ENCODE measurements around the gene C4orf46.
"Not testable (repeated sequence)": the region's sequence is repeated elsewhere in the genome, so short reads cannot be mapped to it uniquely, and the experiment has no call there.

Gene C4orf46

DNA sequence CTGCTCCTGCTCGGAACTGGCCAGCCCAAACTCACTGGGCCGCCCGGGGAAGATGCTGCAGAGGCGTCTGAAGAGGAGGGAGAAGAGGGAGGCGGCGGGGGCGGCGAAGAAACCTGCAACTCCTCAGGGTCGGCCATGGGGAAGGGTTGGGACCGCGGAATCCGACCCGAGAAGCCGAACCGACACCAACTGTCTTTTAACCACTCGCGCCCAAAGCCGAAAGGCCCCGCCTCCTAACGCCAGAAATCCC is at the start of gene C4orf46:
Gene C4orf46 (minus strand): TSS at position 223 of the 250 bp plus-strand sequence. CDS start 86 bp downstream, at position 137.
- DNase-seq = no peak

DNA sequence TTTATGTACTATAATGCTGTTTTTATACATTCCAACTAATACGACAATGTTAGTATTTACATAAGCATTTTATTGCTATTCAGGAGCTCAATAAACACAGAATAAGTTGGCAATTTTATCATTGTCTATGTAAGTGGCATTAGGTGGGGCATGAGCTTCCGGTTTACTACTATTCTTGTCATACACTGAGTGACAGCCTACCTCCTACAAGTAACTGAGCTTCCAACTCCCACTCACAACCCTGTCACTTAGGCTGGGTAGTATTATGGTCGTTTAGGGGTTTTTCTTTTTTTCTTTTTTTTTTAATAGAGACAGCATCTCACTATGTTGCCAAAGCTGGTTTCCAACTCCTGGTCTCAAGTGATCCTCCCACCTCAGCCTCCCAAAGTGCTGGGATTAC is 44.1 kb upstream of the C4orf46 start:
- DNase-seq = no peak

DNA sequence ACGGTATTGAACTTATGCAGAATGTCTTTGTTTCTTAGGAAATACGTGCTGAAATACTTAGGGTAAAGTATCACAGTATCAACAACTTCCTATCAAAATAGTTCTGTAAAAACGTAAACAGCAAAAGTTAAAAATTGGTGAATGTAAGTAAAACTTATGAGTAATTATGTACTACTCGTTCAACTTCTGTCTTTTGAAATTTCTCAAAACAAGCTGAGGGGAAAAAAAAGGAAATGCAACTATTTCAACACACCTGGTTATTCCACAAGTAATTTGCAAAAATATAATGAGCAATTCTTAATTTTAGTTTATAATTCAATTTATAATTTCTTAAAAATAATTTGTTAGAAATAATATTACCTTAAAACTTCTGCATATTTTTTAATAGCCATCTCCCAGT is 43.2 kb upstream of the C4orf46 start:
- no peak for DNase-seq

DNA sequence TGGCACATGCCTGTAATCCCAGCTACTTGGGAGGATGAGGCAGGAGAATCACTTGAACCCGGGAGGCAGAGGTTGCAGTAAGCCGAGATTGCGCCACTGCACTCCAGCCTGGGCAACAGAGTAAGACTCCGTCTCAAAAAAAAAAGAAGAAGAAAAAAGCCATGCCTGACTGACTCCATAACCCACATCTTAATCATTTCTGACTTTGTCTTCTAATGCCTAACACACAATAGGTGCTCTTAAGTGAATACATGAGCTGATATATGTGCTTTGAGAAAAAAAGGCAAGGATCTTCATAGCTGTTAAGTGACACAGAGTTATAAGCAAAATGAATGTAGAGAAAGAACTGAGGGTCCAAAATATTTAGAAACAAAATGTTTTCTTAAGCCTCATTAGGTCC is 40.9 kb upstream of the C4orf46 start:
- not testable (repeated sequence) for DNase-seq

DNA sequence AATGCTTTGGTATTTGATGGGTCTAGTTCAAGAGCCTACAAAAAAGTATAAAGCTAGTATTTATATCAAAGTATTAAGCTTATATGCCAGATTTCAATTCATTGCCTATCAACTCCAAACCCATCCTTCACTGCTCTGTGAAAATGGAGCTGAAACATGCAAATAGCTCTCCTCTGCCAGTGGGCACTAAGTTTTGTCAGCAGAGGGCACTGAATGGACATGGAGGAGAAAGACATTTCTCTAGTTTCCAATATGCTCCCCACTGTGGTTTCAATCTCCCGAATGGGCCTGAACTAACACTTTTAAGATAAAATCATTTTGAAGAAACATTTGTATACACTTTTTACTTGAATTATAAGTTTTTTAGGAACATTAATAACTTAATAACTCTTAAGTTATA is 39.1 kb upstream of the C4orf46 start:
- peak; percentile 6 for DNase-seq

DNA sequence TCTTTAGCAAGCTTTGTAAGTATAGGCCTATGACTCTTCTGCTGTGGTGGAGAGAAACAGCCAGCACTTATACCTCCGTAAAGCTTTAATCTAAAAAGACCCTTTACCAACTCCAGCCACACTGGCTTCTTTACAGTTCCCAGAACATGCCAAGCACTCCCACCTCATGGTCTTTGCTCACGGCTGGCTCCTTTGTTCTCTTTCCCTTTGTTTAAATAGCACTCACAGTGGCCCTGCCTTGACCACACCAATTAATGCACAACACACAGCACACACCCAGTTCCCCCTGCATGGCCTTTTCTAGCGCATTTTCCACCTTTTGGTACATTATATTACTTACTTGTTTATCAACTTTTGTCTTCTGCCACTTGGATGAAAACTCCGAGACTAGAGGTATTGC is 32.6 kb upstream of the C4orf46 start:
- DNase-seq = no peak

DNA sequence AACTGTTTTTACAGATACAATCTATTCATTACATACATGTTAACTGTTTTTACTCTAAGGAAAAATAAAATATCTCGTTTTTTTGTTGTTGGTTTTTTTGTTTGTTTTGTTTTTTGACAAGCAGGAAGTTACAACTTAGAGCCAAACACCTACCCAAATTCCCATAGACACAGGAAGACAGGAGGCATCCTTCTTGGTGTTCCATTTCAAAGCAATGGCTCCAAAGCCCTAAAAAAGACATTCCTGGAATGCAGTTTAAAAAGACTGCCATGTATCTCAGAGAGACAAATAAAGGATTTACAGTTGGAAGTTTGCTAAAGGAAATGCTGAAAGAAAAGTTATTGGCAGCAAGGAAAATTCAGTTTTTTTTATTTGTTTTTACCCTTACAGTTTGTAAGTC is 17.1 kb upstream of the C4orf46 start:
- no peak for DNase-seq

DNA sequence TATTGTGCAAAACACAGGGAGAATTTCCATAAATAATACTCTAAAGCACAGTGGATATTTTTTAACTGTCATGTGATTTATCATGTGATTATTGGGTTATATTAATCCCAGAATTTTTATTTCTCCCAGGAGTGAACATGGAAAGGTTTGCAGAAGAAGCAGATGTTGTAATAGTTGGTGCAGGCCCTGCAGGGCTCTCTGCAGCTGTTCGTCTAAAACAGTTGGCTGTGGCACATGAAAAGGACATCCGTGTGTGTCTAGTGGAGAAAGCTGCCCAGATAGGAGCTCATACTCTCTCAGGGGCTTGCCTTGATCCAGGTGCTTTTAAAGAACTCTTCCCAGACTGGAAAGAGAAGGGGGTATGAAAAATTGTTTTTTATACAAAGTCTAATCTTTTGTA is 10.4 kb upstream of the C4orf46 start:
- DNase-seq = no peak

DNA sequence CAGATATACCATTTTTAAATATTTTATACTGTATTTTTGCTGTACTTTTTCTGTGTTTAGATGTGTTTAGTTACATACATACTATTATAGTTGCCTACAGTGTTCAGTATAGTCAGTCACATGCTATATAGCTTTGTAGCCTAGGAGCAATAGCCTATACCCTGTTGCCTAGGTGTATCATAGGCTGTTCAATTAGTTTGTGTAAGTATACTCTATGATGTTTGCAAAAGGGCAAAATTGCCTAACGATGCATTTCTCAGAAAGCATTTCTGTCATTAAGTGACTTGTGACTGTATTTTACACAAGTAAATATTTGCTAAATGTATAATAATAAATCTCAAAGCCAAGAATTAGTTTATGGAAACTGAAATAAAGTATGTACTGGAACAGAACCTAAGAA is 9.9 kb upstream of the C4orf46 start:
- no peak for DNase-seq

DNA sequence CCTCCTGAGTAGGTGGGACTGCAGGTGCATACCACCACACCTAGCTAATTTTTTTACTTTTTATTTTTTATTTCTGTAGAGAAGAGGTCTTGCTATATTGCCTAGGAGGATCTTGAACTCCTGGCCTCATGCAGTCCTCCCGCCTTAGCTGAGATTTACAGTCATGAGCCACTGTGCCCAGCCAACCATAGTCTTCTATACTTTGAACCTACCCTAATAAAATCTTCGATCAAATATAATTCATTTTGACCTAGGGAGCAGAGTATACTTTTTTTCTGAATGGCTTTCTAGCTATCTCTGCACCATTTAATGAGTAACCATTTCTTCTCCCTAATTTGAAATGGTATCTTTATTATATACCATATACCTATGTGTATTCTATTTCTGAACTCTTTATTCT is 7.1 kb upstream of the C4orf46 start:
- DNase-seq = no peak

DNA sequence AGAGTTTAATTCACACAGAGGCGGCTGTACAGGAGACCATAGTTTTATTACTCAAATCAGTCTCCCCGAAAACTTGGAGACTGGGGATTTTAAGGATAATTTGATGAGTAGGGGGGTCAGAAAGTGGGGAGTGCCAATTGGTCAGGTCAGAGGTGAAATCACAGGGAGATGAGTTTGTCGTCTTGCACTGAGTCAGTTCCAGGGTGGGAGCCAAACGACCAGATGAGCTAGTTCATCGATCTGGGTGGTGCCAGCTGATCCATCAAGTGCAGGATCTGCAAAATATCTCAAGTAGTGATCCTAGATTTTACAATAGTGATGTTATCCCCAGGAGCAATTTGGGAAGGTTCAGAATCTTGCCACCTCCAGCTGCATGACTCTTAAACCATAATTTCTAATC is 4.4 kb upstream of the C4orf46 start:
- DNase-seq = no peak

DNA sequence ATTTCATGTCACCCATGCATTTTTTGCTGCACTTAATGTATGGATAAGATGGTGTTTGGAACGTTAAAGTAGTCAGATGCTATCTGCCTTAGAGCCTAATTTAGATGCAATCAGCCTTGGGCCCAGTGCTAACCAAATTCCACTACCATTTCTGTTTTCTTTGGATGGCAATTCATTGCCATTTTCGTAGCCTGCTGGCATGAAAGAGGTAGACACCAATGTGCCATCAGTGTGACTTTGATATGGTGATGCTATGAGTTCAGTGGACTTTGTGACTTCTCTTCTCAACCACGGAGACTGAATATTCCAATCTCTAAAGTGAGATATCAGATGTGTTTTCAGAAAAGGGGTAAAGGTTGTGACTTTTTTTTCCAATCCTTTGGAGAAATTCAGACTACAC is 1.9 kb upstream of the C4orf46 start:
- no peak for DNase-seq

DNA sequence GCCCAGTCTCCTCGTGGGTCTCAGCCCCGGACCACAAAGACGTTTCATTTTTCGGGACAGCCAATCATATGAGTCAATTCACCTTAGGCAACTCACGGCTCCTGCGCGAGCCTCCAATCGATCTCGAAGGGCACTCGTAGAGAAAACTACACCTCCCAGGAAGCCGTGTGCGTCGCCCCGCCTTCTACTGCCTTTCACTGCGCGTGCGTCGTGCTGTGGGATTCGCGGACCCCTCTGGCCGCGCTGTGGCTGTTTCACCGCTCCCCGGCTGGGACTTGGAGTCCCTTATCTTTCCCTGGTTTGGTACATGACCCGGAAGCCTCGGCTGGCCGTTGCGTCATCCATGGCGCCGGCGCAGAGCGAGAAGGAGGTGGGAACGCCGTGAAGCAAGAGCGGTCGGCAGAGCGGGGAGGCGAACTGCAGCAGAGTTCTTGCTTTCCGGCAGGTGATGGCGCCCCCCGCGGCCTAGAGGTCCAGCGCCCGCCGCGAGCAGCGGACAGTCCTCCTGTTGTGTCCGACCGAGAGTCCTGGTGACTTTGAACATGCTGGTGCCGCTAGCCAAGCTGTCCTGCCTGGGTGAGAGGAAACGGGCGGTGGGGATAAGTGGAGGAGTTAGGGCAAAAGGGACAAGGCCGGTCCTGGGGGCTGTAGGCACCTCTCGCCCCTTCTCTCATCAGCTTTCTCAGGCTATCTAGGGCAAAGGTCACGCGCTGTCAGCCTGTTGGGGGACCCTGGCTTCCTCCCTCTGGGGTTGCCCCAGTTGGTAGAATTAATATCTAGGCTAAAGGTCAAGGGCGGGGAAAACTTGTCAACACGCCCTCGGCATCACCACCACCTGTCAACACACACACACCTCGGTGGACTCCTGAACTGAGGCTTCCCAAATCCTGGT is 474 bp upstream of the C4orf46 start, which contains the start of gene ETFDH:
Gene ETFDH (plus strand): TSS at position 382 of the 892 bp plus-strand sequence. CDS start 161 bp downstream, at position 543.
- peak; percentile 98 for DNase-seq

DNA sequence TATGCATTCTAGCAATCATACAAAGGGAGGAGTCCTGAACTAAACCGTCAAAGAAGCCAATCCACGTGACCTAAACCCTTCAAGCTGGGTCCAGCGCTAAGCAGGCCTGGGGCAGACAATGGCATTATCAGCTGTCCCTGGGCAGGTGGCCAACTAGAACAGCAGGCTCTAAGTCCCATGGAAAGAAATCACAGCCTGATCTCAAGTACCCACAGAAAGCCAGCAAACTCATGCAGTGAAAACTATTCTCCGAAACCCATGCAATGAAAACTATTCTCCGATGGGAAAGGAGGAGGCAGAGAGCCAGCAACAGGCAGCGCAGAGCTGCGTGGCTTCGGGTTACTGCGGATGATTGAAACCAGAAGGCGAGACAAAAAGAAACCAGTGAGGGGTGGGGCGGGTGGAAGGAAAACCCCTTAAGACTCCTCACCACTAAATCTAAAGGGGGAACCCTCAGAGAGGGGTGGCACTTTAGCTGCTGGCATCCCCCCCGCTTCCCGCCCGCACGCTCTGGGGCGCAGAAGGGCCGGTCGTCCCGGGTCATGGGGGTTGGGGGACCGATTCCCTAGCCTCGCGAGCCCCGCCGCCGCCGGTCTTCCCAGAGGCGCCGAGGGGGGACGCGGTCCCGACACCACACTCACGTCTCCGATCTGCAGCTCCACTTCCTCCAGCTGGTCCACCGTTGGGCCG is 567 bp downstream of the C4orf46 start:
- peak; percentile 84 for DNase-seq

DNA sequence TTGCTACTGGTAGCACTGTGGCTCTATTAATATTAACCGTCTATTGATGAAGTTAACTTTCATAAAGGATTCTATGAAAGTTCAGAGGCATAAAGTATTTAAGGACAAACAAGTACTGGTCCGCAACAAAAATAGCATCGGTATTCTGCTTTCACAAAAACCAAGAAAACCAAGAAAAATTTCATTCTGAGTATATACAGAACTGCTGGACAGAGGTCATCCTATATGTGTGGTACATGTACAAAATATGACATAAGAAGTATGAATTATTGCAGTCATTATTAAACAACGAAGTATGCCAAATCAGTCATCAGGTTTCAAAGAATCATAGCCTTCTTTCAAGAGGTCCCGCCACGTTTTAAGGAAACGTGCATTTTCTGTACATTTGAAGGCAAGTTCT is 2.4 kb downstream of the C4orf46 start:
- no peak for DNase-seq

DNA sequence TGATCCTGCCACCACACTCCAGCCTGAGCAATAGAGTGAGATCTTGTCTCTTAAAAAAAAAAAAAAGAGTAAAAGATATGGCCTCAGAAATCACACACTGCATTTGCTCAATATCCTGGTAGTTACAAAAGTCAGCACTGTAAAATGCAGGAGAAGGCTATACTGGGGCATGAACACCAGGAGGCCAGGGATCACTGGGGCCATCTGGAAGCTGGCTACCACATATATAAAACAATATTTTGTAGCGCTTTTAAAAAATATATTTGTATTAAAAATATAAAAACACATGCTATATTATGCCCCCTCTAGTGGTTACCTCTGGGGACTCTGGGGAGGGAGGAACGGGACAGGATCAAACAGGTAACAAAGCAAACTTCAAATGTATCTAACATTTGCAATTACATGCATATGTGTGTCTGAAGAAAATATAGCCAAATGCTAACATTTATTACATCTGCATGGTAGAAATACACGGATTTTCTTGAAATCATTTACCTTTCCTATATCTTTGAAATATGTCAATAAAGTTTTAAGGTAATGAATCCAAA is 4.0 kb downstream of the C4orf46 start:
- peak; percentile 65 for DNase-seq

DNA sequence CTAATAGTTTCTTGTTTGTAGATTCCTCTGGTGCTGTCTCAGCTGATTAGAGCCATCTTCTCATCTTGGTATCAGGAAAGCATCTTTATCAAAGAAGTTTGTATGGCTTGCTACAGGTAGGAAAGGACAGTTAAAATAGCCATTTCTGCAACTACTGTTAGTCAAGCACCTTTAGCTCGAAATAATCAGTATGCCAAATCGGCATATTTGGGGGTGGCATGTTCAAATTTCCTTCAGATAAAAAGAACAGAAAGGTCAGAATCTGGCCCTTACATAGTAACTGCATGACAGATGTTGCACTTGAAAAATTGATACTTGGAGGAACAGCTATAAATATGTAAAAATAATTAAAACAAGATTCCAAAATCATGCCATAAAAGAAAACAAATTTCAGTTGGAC is 4.8 kb downstream of the C4orf46 start:
- no peak for DNase-seq

DNA sequence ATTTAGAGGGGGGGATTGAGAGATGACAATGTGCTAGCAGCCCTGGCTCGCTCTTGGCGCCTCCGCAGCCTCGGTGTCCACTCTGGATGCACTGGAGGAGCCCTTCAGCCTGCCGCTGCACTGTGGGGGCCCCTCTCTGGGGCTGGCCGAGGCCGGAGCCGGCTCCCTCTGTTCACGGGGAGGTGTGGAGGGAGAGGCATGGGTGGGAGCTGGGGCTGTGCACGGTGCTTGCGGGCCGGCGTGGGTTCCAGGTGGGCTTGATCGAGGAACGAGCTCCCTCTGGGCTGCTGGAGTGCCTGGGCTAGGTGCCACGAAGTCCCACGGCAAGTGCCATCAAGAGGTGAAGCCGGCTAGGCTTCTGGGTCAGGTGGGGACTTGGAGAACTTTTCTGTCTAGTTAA is 6.9 kb downstream of the C4orf46 start:
- no peak for DNase-seq

DNA sequence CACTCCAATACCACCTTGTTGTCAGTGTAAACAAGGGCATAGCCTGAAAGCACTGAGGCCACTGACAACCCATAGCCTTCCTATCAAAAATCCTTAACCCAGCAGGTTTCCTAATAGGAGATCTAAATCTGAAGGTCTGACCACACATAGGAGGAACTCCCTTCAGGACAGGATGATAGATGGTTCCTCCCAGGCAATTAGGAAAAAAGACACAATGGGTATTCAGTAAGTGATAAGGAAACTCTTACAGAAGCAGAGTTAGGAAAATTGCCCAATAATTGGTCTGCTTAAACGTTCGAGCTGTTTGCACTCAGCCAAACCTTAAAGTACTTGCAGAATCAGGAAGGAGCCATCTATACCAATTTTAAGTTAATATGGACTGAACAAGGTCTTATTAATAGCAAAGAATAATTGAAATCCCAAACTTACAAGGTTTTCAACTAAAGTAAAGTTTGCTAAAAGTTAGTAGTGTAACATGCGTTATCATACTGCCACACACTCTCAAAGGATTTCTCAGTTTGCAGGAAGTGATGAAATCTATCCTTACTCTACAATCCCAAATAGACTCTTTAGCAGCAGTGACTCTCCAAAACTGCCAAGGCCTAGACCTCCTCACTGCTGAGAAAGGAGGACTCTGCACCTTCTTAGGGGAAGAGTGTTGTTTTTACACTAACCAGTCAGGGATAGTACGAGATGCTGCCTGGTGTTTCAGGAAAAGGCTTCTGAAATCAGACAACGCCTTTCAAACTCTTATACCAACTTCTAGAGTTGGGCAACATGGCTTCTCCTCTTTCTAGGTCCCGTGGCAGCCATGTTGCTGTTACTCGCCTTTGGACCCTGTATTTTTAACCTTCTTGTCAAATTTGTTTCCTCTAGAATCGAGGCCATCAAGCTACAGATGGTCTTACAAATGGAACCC is 7.7 kb downstream of the C4orf46 start:
- not testable (repeated sequence) for DNase-seq

DNA sequence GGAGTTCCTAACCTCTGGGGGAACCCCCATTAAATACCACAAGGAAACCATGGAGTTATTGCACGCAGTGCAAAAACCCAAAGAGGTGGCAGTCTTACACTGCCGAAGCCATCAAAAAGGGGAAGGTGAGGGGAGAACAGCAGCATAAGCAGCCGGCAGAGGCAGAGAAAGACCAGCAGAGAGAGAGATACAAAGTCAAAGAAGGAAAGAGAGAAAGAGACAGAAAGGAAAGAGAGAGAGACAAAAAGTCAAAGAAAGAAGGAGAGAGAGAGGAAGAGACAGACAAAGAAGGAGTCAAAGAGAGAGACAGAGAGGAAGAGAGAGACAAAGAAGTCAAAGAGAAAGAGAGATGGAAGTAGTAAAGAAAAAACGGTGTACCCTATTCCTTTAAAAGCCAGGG is 8.4 kb downstream of the C4orf46 start:
- DNase-seq = not testable (repeated sequence)

DNA sequence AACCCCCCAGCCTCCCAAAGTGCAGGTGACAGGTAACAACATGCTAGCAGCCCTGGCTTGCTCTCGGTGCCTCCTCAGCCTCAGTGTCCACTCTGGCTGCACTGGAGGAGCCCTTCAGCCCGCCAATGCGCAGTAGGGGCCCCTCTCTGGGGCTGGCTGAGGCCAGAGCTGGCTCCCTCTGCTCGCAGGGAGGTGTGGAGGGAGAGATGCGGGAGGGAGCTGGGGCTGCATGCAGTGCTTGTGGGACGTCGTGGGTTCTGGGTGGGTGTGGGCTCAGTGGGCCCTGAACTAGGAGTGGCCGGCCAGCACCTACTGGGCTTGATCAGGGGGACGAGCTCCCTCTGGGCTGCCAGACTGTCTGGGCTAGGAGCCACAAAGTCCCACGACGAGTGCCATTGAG is 14.4 kb downstream of the C4orf46 start:
- no peak for DNase-seq

DNA sequence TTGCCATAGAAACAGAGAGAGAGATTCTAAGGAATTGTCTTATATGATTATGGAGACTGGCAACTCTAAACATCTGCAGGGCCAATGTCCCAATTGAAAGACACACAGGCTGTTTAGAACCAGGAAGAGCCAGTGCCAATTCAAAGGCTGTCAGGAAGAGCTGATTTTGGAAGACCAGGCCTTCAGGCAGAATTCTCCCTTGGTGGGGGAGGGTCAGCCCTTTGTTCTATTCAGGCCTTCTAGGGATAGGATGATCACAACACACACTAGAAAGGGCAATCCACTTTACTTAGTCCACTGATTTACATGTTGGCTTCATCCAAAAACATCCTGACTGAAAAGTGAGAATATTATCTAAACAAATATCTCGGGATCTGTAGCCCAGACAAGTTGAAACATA is 15.2 kb downstream of the C4orf46 start:
- DNase-seq = no peak

DNA sequence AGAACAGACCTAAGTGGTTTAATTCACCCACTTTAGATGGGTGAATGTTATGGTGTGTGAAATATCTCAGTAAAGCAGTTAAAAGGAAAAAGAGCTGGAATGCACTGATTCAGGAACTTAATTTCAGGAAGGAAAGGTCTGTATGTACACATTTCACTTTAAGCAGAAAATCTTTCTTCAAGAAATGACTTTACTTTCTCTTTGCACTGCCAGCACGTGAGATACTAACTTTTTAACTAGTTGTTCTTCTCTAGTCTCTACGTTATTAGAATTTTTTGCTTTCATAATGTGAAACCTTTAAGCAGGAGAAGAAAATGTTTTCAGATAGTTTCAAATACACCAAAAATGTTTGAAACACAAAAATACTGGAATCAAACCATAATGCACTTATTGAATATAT is 18.8 kb downstream of the C4orf46 start:
- no peak for DNase-seq
